GM23248 (cell line): ENCODE results near the gene HMCN1. TPM values are rescaled to one million over a fixed set of nuclear protein-coding genes. Genes with fewer than 3 reads are reported as not detected.

Source experiments
- DNase-seq: peaks from one replicate; pipeline ENCODE4 v3.0.0-alpha.2; 2015
- H2AFZ ChIP-seq: fragments of 200-600 bp; sonication (generic); 2 replicates; pipeline ENCODE4 v1.6.1; 2016; ENCODE audit warnings: antibody characterized with exemption
- H3F3A ChIP-seq: fragments of 200-600 bp; sonication (generic); 2 replicates; pipeline ENCODE4 v1.6.1; 2016; ENCODE audit warnings: mild to moderate bottlenecking, antibody characterized with exemption, mixed run types; ENCODE audit not compliant: insufficient read depth
- H3K27ac ChIP-seq: fragments of 200-600 bp; sonication (generic); 2 replicates; pipeline ENCODE4 v1.5.1; 2016; ENCODE audit warnings: mild to moderate bottlenecking
- H3K27me3 ChIP-seq: fragments of 200-600 bp; sonication (generic); replicated peaks from 2 replicates; pipeline ENCODE4 v1.6.1; 2016; ENCODE audit warnings: mild to moderate bottlenecking; ENCODE audit not compliant: insufficient read depth
- H3K36me3 ChIP-seq: fragments of 200-600 bp; sonication (generic); 2 replicates; pipeline ENCODE4 v1.6.1; 2016; ENCODE audit warnings: low read depth, mild to moderate bottlenecking
- H3K4me1 ChIP-seq: fragments of 200-600 bp; sonication (generic); 2 replicates; pipeline ENCODE4 v1.6.1; 2016; ENCODE audit warnings: mild to moderate bottlenecking; ENCODE audit not compliant: insufficient read depth
- H3K4me2 ChIP-seq: fragments of 200-600 bp; sonication (generic); one replicate; pipeline ENCODE4 v1.6.1; 2016; ENCODE audit warnings: mild to moderate bottlenecking; ENCODE audit not compliant: unreplicated experiment
- H3K4me3 ChIP-seq: fragments of 200-600 bp; sonication (generic); 2 replicates; pipeline ENCODE4 v1.5.1; 2016; ENCODE audit warnings: mild to moderate bottlenecking
- H3K79me2 ChIP-seq: fragments of 200-600 bp; sonication (generic); 2 replicates; pipeline ENCODE4 v1.6.1; 2016; ENCODE audit warnings: mild to moderate bottlenecking; ENCODE audit not compliant: insufficient read depth
- H3K9ac ChIP-seq: fragments of 200-600 bp; sonication (generic); 2 replicates; pipeline ENCODE4 v1.6.1; 2016; ENCODE audit warnings: mild to moderate bottlenecking
- H3K9me2 ChIP-seq: fragments of 200-600 bp; sonication (generic); 2 replicates; pipeline ENCODE4 v1.6.1; 2016; ENCODE audit warnings: mixed run types, mild to moderate bottlenecking, moderate library complexity; ENCODE audit not compliant: insufficient read depth
- H3K9me3 ChIP-seq: fragments of 200-600 bp; sonication (generic); one replicate; pipeline ENCODE4 v1.6.1; 2017; ENCODE audit warnings: low read depth
- H4K20me1 ChIP-seq: fragments of 200-600 bp; sonication (generic); 2 replicates; pipeline ENCODE4 v1.6.0; 2016; ENCODE audit not compliant: insufficient read depth
- EZH2 ChIP-seq: fragments of 200-600 bp; sonication (generic); IDR thresholded peaks from 2 replicates; pipeline ENCODE4 v1.6.1; 2018; ENCODE audit warnings: antibody characterized with exemption, mild to moderate bottlenecking; ENCODE audit not compliant: insufficient read depth, poor library complexity, severe bottlenecking
- EZH2phosphoT487 ChIP-seq: fragments of 200-600 bp; sonication (generic); IDR thresholded peaks from 2 replicates; pipeline ENCODE4 v1.6.1; 2018; ENCODE audit warnings: antibody characterized with exemption, moderate library complexity, mild to moderate bottlenecking, low read depth; ENCODE audit not compliant: insufficient read depth
- WGBS, 2 experiments: methylation state at CpG; one replicate each; pipeline ENCODE4 v1.1.6; 2015 to 2017; ENCODE audit warnings: low lambda C conversion rate in 2 of 2, low coverage in 1 of 2; ENCODE audit errors: missing lambda C conversion rate in 2 of 2; 5-methylcytosine and 5-hydroxymethylcytosine counted together
- in situ Hi-C: fragments of 300-500 bp; cut with MboI; formaldehyde crosslinking; loops from 2 replicates; pipeline ENCODE4 v1.15.0; 2020
- polyA plus RNA-seq: library from polyadenylated mRNA; unstranded; fragments of >200 nt; fragmentation: Nextera tagmentation; extraction: Ambion mirVana; gene quantifications from 2 replicates; pipeline ENCODE4 v1.2.1, GENCODE V29; 2016
- total RNA-seq: library from RNA; depleted of rRNA; stranded (reverse); fragments of >200 nt; shearing (Covaris generic); gene quantifications from 2 replicates; pipeline ENCODE4 v1.2.3, GENCODE V29; 2014

The HMCN1 gene
- total and polyA plus RNA-seq, 2 experiments from 2014 or later = 1.8 to 5.2 TPM

GRCh38 chr1:186187601-186188000 is 453.4 kb downstream of the HMCN1 start:
- peak overlapping the region; percentile 64 for H3K4me3 ChIP-seq
- H3K4me1 ChIP-seq = peaks cover 78% of the 10 kb centered on the region
- peak overlapping the region; percentile 96 for H3K4me2 ChIP-seq
- TF ChIP-seq EZH2phosphoT487 = no peak
- no peak for TF ChIP-seq EZH2
- H3K36me3 ChIP-seq = no peaks in the 10 kb centered on the region
- peak overlapping the region; percentile 74 for H3K9ac ChIP-seq
- H3K79me2 ChIP-seq = no peaks in the 10 kb centered on the region
- WGBS, 2 experiments = 37 to 42% methylated on average over 5 of the region's 5 CpGs
- no peaks in the 10 kb centered on the region for H3K27me3 ChIP-seq
- H3K27ac ChIP-seq = peak overlapping the region; percentile 96
- H4K20me1 ChIP-seq = no peaks in the 10 kb centered on the region
- H3K9me3 ChIP-seq = no peaks in the 10 kb centered on the region
- H2AFZ ChIP-seq = peak overlapping the region; percentile 51
- in situ Hi-C loops = no loop called here
- peaks cover 69% of the 10 kb centered on the region for H3F3A ChIP-seq
- DNase-seq = no peak
- H3K9me2 ChIP-seq = no peaks in the 10 kb centered on the region

GRCh38 chr1:186188004-186188539 is 453.9 kb downstream of the HMCN1 start:
- H2AFZ ChIP-seq = peak overlapping the region; percentile 51
- peaks cover 64% of the 10 kb centered on the region for H3F3A ChIP-seq
- H3K27me3 ChIP-seq = no peaks in the 10 kb centered on the region
- peak overlapping the region; percentile 64 for H3K4me3 ChIP-seq
- H3K4me1 ChIP-seq = peaks cover 73% of the 10 kb centered on the region
- H3K27ac ChIP-seq = peak overlapping the region; percentile 96
- H3K36me3 ChIP-seq = no peaks in the 10 kb centered on the region
- no peaks in the 10 kb centered on the region for H3K9me3 ChIP-seq
- no peaks in the 10 kb centered on the region for H3K79me2 ChIP-seq
- no peaks in the 10 kb centered on the region for H4K20me1 ChIP-seq
- H3K9ac ChIP-seq = peak overlapping the region; percentile 74
- 0% methylated on average over 3 of the region's 3 CpGs for WGBS, 2 experiments
- DNase-seq = peak; percentile 97
- TF ChIP-seq EZH2phosphoT487 = no peak
- no peak for TF ChIP-seq EZH2
- in situ Hi-C loops = no loop called here
- peak overlapping the region; percentile 96 for H3K4me2 ChIP-seq
- no peaks in the 10 kb centered on the region for H3K9me2 ChIP-seq

- no peaks in the 10 kb centered on the region for H3K9me2 ChIP-seq
- H3K27ac ChIP-seq = peak overlapping the region; percentile 96
- no peaks in the 10 kb centered on the region for H4K20me1 ChIP-seq
- peak overlapping the region; percentile 74 for H3K9ac ChIP-seq
- H3K4me3 ChIP-seq = peak overlapping the region; percentile 64
- H3K4me2 ChIP-seq = peak overlapping the region; percentile 96
- H3F3A ChIP-seq = peaks cover 60% of the 10 kb centered on the region
- peaks cover 66% of the 10 kb centered on the region for H3K4me1 ChIP-seq
- in situ Hi-C loops = no loop called here
- no peaks in the 10 kb centered on the region for H3K9me3 ChIP-seq
- DNase-seq = peak; percentile 68
- no peaks in the 10 kb centered on the region for H3K36me3 ChIP-seq
- no peak for TF ChIP-seq EZH2
- TF ChIP-seq EZH2phosphoT487 = no peak
- H3K27me3 ChIP-seq = no peaks in the 10 kb centered on the region
- 0 to 4% methylated on average over 2 of the region's 2 CpGs for WGBS, 2 experiments
- peak overlapping the region; percentile 51 for H2AFZ ChIP-seq
- H3K79me2 ChIP-seq = no peaks in the 10 kb centered on the region
Measured at GRCh38 chr1:186188736-186189135, 454.5 kb downstream of the HMCN1 start.

GRCh38 chr1:186189156-186189555 is 455.0 kb downstream of the HMCN1 start:
- H4K20me1 ChIP-seq = no peaks in the 10 kb centered on the region
- no peaks in the 10 kb centered on the region for H3K9me2 ChIP-seq
- H3K4me1 ChIP-seq = peaks cover 62% of the 10 kb centered on the region
- H3K27me3 ChIP-seq = no peaks in the 10 kb centered on the region
- WGBS, 2 experiments = 7 to 22% methylated on average over 3 of the region's 3 CpGs
- peak; percentile 68 for DNase-seq
- H3K4me2 ChIP-seq = peak overlapping the region; percentile 96
- peaks cover 56% of the 10 kb centered on the region for H3F3A ChIP-seq
- peak overlapping the region; percentile 74 for H3K9ac ChIP-seq
- H3K4me3 ChIP-seq = peak overlapping the region; percentile 64
- peak overlapping the region; percentile 44 for H2AFZ ChIP-seq
- in situ Hi-C loops = no loop called here
- H3K36me3 ChIP-seq = no peaks in the 10 kb centered on the region
- no peaks in the 10 kb centered on the region for H3K9me3 ChIP-seq
- TF ChIP-seq EZH2phosphoT487 (no peak), EZH2 (no peak)
- H3K79me2 ChIP-seq = no peaks in the 10 kb centered on the region
- H3K27ac ChIP-seq = peak overlapping the region; percentile 96
